Stimulated activated naive CD4-positive, alpha-beta T cell treated with Interleukin-2 at 50 U/mL for 16 hours (primary cell): ENCODE results near the gene DCK.

Experiments used
- DNase-seq: peaks from one replicate; lab custom pipeline; 2025; lab: John Stamatoyannopoulos, UW

DCK gene

DNA sequence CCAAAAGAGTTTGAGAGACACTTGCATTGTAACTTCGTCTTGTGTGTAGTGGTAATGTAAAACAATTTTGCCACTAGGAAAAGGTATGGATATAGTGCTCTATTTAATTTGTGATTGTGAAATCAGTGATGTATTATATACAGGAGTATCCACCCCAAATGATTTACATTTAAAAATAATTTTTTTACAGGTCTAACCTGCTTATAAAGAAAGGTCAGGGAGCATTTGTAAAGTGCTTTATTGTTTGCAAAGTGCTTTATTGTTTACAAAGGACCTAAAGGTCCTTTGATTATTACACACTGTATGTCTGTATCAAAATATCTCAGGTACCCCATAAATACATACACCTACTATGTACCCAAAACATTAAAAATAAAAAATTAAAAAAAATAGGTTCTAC is 70.3 kb downstream of the DCK start:
- no peak for DNase-seq

DNA sequence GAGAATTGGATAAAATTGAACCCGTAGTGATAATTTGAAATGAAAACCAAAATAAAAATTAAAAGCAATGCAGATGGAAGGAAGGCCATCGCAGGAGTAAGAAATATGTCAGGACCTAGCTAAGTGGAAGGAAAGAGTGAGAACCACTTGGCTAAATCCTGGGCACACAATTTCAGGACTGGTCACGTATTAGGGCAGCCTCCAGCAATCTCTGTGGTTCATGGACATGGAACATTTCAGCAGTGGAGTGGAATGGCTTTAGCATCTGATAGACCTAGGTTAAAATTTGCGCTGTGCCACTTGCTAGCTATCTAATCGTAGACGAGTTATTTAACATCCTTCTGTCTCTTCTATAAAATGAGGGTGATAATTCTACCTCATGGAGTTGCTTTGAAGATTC is 71.1 kb downstream of the DCK start:
- DNase-seq: no peak

DNA sequence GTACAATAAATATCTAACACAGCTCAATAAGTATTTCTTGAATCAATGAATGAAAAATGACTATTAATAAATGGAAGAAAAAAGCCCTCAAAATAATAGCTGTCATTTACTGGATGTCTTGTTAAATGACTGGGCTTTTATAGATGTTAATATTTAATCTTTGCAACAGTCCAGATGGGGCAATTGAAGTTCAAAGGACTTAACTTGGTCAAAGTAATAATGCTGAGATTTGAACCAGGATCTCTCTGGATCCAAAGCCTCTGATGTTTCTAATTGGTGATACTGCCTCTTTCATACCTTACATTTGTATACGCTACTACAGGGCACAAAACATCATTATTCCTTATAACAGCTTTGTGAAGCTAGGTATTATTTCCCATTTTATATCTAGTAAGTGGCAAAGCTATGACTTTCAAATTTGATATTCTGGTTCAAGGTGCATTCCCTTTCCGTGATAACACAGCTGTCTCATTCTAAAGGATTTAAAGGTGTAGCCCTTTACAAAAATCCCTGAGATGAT is 72.6 kb downstream of the DCK start:
- no peak for DNase-seq

DNA sequence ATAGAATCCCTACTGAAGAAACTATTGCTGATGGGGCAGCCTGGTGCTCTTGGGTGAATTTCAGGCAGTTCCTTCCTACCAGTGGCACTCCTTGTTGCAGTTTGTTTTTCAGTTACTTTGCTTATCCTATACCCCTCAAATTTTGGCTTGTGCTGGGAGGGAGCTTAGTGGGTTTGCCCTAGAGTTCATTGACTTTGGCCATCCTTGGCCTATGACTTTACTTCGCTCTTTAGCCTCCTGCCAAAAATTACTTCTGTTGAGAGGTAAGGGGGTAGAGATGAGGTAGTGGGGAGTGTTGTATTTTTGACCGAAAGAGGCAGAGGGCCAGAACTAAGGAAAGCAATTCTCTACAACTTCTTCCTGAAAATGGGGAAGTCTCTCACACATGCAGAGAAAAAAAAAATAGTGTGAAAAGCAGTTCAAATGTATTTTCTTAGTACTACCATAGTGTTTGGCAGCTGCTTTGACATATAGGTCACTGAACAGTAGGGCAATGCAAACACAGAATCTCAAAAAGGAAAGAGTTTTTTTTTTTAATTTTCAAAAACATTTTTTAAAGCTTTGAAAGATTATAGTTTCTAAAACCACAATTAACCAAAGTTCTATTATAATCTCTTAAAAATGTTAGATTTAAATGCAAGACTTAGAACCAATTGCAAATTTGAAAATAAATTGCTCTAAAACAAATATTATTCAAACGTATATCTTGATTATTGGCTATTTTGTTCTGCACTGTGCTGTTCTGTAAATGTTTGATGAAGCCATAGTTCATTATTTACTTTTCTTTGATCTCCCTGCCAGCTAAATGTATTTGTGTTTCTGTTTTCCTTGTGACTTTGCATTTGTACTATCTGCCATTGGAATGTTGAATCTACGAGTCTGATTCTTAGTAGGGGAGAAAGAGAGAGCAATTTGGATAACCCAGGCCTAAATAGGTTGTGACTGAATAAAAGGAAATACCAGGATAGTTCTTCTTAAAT is 73.6 kb downstream of the DCK start:
- DNase-seq: no peak

DNA sequence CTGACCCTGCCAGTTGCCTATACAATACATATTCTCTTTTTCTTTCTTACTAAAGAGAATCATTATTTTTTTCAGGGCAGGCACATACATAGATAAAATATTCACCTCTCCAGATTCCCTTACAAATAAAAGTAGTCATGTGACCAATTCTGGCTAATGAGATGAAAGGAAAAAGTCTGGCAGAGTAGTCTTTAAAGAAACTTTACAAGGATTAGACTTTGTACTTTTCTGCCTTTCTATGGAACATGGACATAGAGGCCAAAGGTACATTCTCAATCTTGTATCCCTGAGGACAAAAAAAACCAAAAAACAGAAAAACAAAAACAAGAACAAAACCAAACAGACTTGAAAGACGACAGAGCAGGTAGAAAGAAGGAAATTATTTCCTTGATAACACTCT is 75.6 kb downstream of the DCK start:
- DNase-seq: no peak

DNA sequence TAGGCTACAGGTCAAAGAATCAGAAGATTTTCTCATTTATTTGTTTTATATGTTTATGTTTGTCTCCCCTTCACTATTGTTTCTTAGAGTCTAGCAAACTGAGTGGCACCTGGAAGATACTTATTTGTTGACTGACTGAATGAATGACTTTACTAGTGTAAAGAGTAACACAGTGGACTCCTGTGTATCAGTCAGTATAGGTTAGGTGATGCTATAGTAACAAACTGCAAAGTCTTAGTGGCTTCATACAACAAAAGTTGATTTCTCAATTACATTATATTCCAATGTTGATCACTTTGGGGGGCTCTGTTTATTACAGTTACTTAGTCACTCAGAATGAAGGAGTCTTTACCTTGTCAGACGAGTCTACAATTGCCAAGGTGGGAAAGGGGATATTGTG is 76.6 kb downstream of the DCK start:
- no peak for DNase-seq

DNA sequence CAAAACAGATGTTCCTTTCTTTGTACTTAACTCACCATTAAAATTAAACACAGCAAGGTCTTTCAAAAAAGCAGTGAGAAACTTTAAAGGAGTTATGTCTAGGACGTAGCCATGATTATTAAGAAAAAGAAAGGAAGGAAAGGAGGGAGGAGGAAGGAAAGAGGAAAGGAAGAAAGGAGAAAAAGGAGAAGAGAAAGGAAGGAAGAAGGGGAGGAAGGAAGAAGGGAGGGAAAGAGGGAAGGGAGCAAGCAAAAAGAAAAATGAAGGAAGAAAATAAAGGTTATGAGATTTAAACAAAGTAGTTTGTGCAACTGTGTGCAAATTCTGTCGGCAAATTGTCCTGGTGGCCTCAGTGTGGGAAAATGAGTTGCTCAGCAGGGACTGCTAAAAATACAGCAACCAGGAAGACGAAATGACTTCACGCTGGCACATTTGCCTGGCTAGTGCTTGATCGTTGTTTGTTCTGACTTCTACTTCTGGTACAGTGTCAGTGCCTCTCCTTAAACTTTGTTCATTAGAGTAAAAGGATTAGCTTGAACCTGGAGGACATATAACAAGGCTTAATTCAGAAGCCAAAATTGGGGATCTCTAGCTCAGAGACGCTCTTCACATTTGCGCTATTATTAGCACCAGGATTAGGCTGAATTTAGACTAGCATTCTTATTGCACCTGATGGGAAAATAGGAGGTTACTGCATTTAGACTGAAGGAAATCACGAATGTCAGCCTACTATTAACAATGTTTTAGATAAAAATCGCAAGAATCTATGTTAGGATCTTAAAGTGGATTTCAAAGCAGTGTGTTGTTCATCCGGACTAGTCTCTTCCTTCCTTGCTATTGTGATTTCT is 81.2 kb downstream of the DCK start:
- DNase-seq: no peak
